ENCODE measurements around the gene CSHL1.

DNA sequence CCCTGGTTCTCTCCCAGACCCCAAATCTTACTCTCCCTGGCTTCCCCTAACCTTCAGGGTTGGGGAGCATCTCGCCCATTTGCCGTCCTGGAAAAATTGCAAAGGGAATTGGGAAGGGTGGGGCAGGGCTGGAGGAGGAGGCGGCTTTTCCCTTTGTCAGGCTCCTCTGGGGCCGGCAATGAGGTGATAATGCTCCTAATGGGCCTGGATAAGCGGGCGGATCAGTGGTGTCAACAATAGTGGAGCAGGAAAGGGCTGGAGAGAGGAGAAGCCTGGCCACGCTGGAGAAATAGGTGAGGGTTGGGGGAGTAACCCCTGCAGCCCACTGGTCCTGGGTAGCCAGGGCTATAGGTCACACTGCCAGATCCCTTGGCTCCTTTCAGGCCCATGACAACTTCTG, 49.4 kb upstream of the CSHL1 start:
- TF ChIP-seq, protein P1, sequence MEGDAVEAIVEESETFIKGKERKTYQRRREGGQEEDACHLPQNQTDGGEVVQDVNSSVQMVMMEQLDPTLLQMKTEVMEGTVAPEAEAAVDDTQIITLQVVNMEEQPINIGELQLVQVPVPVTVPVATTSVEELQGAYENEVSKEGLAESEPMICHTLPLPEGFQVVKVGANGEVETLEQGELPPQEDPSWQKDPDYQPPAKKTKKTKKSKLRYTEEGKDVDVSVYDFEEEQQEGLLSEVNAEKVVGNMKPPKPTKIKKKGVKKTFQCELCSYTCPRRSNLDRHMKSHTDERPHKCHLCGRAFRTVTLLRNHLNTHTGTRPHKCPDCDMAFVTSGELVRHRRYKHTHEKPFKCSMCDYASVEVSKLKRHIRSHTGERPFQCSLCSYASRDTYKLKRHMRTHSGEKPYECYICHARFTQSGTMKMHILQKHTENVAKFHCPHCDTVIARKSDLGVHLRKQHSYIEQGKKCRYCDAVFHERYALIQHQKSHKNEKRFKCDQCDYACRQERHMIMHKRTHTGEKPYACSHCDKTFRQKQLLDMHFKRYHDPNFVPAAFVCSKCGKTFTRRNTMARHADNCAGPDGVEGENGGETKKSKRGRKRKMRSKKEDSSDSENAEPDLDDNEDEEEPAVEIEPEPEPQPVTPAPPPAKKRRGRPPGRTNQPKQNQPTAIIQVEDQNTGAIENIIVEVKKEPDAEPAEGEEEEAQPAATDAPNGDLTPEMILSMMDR (conservative IDR thresholded peaks at IDR 0.05): no peak
- TF ChIP-seq EZH2 (IDR thresholded peaks at IDR 0.05; ENCODE audit: low read depth): no peak
